ENCODE measurements around the gene ATP10A. TPM values are rescaled to one million over a fixed set of nuclear protein-coding genes. Genes with fewer than 3 reads are reported as not detected.

The ATP10A gene
- total RNA-seq, 1 experiment from 2014 or later = not detected

DNA sequence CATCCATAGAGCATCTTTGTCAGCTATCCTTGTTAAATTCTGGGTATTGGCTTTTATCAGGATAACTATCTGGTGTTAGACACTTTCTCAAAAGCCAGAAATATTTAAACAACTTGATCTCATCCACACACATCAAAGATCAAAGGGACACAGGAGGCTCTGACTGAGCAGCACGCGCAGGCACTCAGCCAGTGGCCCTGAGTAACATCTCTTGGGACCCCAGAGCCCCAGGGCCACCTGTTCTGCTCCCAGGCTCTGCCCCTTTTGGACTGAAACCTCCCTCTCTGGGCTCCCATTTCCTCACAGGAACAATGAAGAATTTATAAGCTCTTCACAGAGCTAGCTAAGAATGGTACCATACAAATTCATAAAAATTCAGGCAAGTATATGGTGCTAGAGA is 16.1 kb downstream of the ATP10A start:
- DNase-seq (ENCODE audit: unreplicated experiment) = no peak
- Mint-ChIP-seq H3K27ac (ENCODE audit: low read depth, unreplicated experiment) (no peak overlapping the region), H3K4me1 (ENCODE audit: insufficient read depth, unreplicated experiment) (no peaks in the 10 kb centered on the region), H3K27me3 (ENCODE audit: insufficient read depth, unreplicated experiment) (no peaks in the 10 kb centered on the region), H3K36me3 (ENCODE audit: insufficient read depth, unreplicated experiment) (peaks cover 6% of the 10 kb centered on the region), H3K4me3 (ENCODE audit: unreplicated experiment) (no peak overlapping the region), H3K9me3 (ENCODE audit: unreplicated experiment) (peaks cover 30% of the 10 kb centered on the region)
- no TSS peak for BruUV-seq (replicated peaks)
- ChIA-PET POLR2A (no interaction called here), CTCF (no interaction called here)
- intact Hi-C loops (cut with micrococcal nuclease) = no loop called here
- TF ChIP-seq, protein P1, sequence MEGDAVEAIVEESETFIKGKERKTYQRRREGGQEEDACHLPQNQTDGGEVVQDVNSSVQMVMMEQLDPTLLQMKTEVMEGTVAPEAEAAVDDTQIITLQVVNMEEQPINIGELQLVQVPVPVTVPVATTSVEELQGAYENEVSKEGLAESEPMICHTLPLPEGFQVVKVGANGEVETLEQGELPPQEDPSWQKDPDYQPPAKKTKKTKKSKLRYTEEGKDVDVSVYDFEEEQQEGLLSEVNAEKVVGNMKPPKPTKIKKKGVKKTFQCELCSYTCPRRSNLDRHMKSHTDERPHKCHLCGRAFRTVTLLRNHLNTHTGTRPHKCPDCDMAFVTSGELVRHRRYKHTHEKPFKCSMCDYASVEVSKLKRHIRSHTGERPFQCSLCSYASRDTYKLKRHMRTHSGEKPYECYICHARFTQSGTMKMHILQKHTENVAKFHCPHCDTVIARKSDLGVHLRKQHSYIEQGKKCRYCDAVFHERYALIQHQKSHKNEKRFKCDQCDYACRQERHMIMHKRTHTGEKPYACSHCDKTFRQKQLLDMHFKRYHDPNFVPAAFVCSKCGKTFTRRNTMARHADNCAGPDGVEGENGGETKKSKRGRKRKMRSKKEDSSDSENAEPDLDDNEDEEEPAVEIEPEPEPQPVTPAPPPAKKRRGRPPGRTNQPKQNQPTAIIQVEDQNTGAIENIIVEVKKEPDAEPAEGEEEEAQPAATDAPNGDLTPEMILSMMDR (IDR thresholded peaks at IDR 0.05; ENCODE audit: unreplicated experiment) = no peak

DNA sequence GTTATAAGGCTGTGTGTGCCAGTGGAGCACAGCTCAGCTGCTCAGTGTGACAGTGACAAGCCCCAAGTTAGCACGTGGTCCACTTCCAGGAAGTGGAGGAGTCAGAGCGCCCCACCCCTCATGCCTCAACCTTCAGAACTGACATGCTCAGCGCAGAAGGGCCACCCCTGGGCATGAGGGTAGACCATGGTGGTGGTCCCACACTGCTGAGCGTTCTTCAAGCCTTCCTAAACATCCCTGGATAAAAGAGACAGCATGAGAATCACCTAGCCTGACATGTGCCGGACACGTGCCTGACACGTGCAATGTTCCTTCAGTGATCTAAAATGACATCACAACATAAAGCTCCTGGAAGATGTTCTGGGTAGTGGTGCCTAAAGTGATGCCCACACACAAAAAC is 16.8 kb downstream of the ATP10A start:
- intact Hi-C loops (cut with micrococcal nuclease) = no loop called here
- no TSS peak for BruUV-seq (replicated peaks)
- Mint-ChIP-seq H3K27me3 (ENCODE audit: insufficient read depth, unreplicated experiment) (no peaks in the 10 kb centered on the region), H3K4me3 (ENCODE audit: unreplicated experiment) (no peak overlapping the region), H3K9me3 (ENCODE audit: unreplicated experiment) (peaks cover 23% of the 10 kb centered on the region), H3K4me1 (ENCODE audit: insufficient read depth, unreplicated experiment) (no peaks in the 10 kb centered on the region), H3K27ac (ENCODE audit: low read depth, unreplicated experiment) (no peak overlapping the region), H3K36me3 (ENCODE audit: insufficient read depth, unreplicated experiment) (peaks cover 6% of the 10 kb centered on the region)
- TF ChIP-seq, protein P1 (IDR thresholded peaks at IDR 0.05; ENCODE audit: unreplicated experiment) = no peak
- DNase-seq (ENCODE audit: unreplicated experiment) = no peak
- ChIA-PET POLR2A (no interaction called here), CTCF (no interaction called here)

DNA sequence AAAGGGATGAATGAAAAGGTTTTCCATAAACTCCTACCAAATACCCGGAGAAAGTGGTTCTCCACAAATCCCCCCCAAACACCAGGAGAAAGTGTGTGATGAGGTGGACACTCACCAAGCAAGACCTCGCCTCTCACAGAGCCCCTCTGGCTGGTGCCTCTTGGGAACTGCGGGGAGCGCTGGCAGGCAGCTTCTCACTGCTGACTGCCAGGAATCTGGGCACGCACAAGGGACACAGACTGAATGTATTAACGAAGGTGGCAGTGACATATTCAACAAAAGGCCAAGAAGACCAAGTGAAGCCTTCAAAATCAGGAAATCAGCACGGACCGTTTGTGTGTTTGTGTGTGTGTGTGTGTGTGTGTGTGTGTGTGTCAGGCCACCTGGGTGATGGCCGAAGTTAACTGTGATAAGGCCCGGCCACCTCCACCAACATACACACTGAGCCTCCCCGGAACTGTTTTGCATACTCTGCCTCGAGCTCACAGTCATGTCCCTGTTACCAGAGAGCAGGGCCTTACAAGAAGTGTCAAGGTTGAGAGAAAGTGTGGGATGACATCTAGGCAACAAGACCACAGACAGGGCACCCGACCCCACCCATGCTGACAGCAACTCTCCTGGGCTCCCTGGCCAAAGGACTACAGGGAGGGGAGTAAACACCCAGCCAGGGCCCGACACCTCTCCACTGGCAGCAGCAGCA is 18.0 kb downstream of the ATP10A start:
- no peaks in the 10 kb centered on the region for H3K27me3 Mint-ChIP-seq (ENCODE audit: insufficient read depth, unreplicated experiment)
- TF ChIP-seq, protein P1 (IDR thresholded peaks at IDR 0.05; ENCODE audit: unreplicated experiment) = no peak
- CTCF ChIA-PET = no interaction called here
- H3K4me3 Mint-ChIP-seq (ENCODE audit: unreplicated experiment) = no peak overlapping the region
- no peak for DNase-seq (ENCODE audit: unreplicated experiment)
- peaks cover 6% of the 10 kb centered on the region for H3K36me3 Mint-ChIP-seq (ENCODE audit: insufficient read depth, unreplicated experiment)
- no TSS peak for BruUV-seq (replicated peaks)
- no peak overlapping the region for H3K27ac Mint-ChIP-seq (ENCODE audit: low read depth, unreplicated experiment)
- H3K9me3 Mint-ChIP-seq (ENCODE audit: unreplicated experiment) = peaks cover 34% of the 10 kb centered on the region
- no peaks in the 10 kb centered on the region for H3K4me1 Mint-ChIP-seq (ENCODE audit: insufficient read depth, unreplicated experiment)
- POLR2A ChIA-PET = no interaction called here
- intact Hi-C loops (cut with micrococcal nuclease) = no loop called here

DNA sequence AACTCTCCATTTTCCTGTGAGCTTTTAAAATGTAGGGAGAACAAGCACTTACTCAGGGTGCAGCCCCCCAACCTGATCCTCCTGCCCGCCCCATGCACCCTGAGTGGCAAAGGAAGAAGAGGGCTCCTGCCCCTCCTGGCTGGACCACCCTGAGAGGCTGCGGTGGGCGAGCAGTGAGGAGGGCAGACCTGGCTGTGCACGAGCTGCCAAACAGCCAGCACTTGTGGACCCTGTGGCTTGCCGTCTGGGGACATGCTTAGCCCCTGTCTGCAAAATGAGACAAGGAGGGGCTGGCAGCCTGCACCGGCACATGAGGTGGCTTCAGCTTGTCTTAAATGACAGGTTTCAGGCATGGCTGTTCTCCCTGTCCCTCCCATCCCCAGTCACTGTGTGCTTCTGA is 18.6 kb downstream of the ATP10A start:
- Mint-ChIP-seq H3K9me3 (ENCODE audit: unreplicated experiment) (peaks cover 36% of the 10 kb centered on the region), H3K36me3 (ENCODE audit: insufficient read depth, unreplicated experiment) (peaks cover 6% of the 10 kb centered on the region), H3K27me3 (ENCODE audit: insufficient read depth, unreplicated experiment) (no peaks in the 10 kb centered on the region), H3K27ac (ENCODE audit: low read depth, unreplicated experiment) (no peak overlapping the region), H3K4me3 (ENCODE audit: unreplicated experiment) (no peak overlapping the region), H3K4me1 (ENCODE audit: insufficient read depth, unreplicated experiment) (no peaks in the 10 kb centered on the region)
- DNase-seq (ENCODE audit: unreplicated experiment) = no peak
- POLR2A ChIA-PET = no interaction called here
- intact Hi-C loops (cut with micrococcal nuclease) = no loop called here
- CTCF ChIA-PET = no interaction called here
- no TSS peak for BruUV-seq (replicated peaks)
- TF ChIP-seq, protein P1 (IDR thresholded peaks at IDR 0.05; ENCODE audit: unreplicated experiment) = no peak
